MCF 10A (cell line): Measurements from ENCODE around the gene FAM219A. TPM values are rescaled to one million over a fixed set of nuclear protein-coding genes. Genes with fewer than 3 reads are reported as not detected.

Experiments used
- BruUV-seq: library from RNA; stranded (reverse); fragments of 400-500 nt; replicated peaks from 2 replicates; lab custom pipeline; 2021; lab: Mats Ljungman, UMichigan
- CTCF ChIA-PET: fragments of 300-600 bp; sonication (Branson Sonifier 250); formaldehyde crosslinking; extraction: SDS; loops from one replicate; lab custom pipeline; 2021; ENCODE audit warnings: antibody characterized with exemption, inconsistent platforms; lab: Yijun Ruan, JAX
- POLR2A ChIA-PET: fragments of 300-600, 350-650 bp; sonication (Branson Sonifier 250); formaldehyde crosslinking; extraction: SDS; loops from one replicate; lab custom pipeline; 2020; ENCODE audit warnings: antibody characterized with exemption, inconsistent platforms; lab: Yijun Ruan, JAX
- DNase-seq: peaks from one replicate; pipeline ENCODE4 v3.0.0-alpha.2; 2018; ENCODE audit not compliant: unreplicated experiment
- H3K27ac Mint-ChIP-seq: one replicate; pipeline ENCODE4 v1.8.0; 2022; ENCODE audit warnings: mild to moderate bottlenecking, low read depth, mixed read lengths; ENCODE audit not compliant: unreplicated experiment
- H3K27me3 Mint-ChIP-seq: one replicate; pipeline ENCODE4 v1.8.0; 2022; ENCODE audit warnings: mixed read lengths; ENCODE audit not compliant: insufficient read depth, unreplicated experiment
- H3K36me3 Mint-ChIP-seq: one replicate; pipeline ENCODE4 v1.8.0; 2022; ENCODE audit warnings: mild to moderate bottlenecking, moderate library complexity, mixed read lengths; ENCODE audit not compliant: insufficient read depth, unreplicated experiment
- H3K4me1 Mint-ChIP-seq: one replicate; pipeline ENCODE4 v1.8.0; 2022; ENCODE audit warnings: mixed read lengths; ENCODE audit not compliant: insufficient read depth, unreplicated experiment
- H3K4me3 Mint-ChIP-seq: one replicate; pipeline ENCODE4 v1.8.0; 2022; ENCODE audit warnings: mild to moderate bottlenecking, moderate library complexity, mixed read lengths; ENCODE audit not compliant: unreplicated experiment
- H3K9me3 Mint-ChIP-seq: one replicate; pipeline ENCODE4 v1.8.0; 2022; ENCODE audit warnings: mixed read lengths; ENCODE audit not compliant: unreplicated experiment
- CTCF ChIP-seq: fragments of 200-600 bp; IDR thresholded peaks from one replicate; pipeline ENCODE4 v1.8.0; 2022; ENCODE audit warnings: antibody characterized with exemption, mild to moderate bottlenecking; ENCODE audit not compliant: unreplicated experiment
- intact Hi-C: fragments of 100-400 bp; cut with micrococcal nuclease; formaldehyde crosslinking; loops from 2 replicates; pipeline ENCODE4 v1.14.1; 2022
- total RNA-seq: library from RNA; stranded (reverse); gene quantifications from 2 replicates; pipeline ENCODE4 v1.2.3, GENCODE V29; 2022

Gene FAM219A
- total RNA-seq, 1 experiment from 2014 or later, result 19.3 TPM

GRCh38 chr9:34400686-34401602 lies 57.4 kb downstream of the FAM219A start:
- CTCF ChIA-PET, result interaction anchor here (0.6 kb wide), 2 partner anchors 14 to 102 kb away, joined by 3 read pairs; no protein-coding TSS in a partner anchor
- Mint-ChIP-seq H3K36me3 (peaks cover 20% of the 10 kb centered on the region), H3K9me3 (no peaks in the 10 kb centered on the region), H3K4me3 (no peak overlapping the region), H3K4me1 (no peaks in the 10 kb centered on the region), H3K27ac (no peak overlapping the region), H3K27me3 (no peaks in the 10 kb centered on the region)
- POLR2A ChIA-PET, result no interaction called here
- no peak for TF ChIP-seq CTCF
- BruUV-seq, result no TSS peak
- intact Hi-C loops, result no loop called here
- DNase-seq, result no peak

GRCh38 chr9:34400275-34400674 lies 58.1 kb downstream of the FAM219A start:
- TF ChIP-seq CTCF, result no peak
- H3K27me3 Mint-ChIP-seq, result no peaks in the 10 kb centered on the region
- ChIA-PET POLR2A (no interaction called here), CTCF (interaction anchor here (0.6 to 1.6 kb wide), 3 partner anchors 14 to 103 kb away, joined by 3 to 5 read pairs (median 3); no protein-coding TSS in a partner anchor)
- peaks cover 20% of the 10 kb centered on the region for H3K36me3 Mint-ChIP-seq
- no peak overlapping the region for H3K27ac Mint-ChIP-seq
- H3K9me3 Mint-ChIP-seq, result no peaks in the 10 kb centered on the region
- BruUV-seq, result no TSS peak
- intact Hi-C loops, result no loop called here
- H3K4me3 Mint-ChIP-seq, result no peak overlapping the region
- no peak for DNase-seq
- no peaks in the 10 kb centered on the region for H3K4me1 Mint-ChIP-seq

GRCh38 chr9:34399729-34400128 lies 58.6 kb downstream of the FAM219A start:
- no TSS peak for BruUV-seq
- Mint-ChIP-seq H3K4me3 (no peak overlapping the region), H3K36me3 (peaks cover 14% of the 10 kb centered on the region), H3K27me3 (no peaks in the 10 kb centered on the region), H3K4me1 (no peaks in the 10 kb centered on the region), H3K27ac (no peak overlapping the region), H3K9me3 (no peaks in the 10 kb centered on the region)
- POLR2A ChIA-PET, result no interaction called here
- intact Hi-C loops, result no loop called here
- CTCF ChIA-PET, result interaction anchor here (0.7 to 2.0 kb wide), 3 partner anchors 22 to 1230 kb away, joined by 3 to 6 read pairs (median 5); no protein-coding TSS in a partner anchor
- no peak for DNase-seq
- TF ChIP-seq CTCF, result no peak

GRCh38 chr9:34398875-34399274 lies 59.5 kb downstream of the FAM219A start:
- H3K36me3 Mint-ChIP-seq, result peaks cover 14% of the 10 kb centered on the region
- TF ChIP-seq CTCF, result no peak
- ChIA-PET CTCF (interaction anchor here (0.5 to 2.0 kb wide), 3 partner anchors 23 to 193 kb away, joined by 3 to 6 read pairs (median 5); no protein-coding TSS in a partner anchor), POLR2A (no interaction called here)
- no peaks in the 10 kb centered on the region for H3K4me1 Mint-ChIP-seq
- no peak for DNase-seq
- H3K4me3 Mint-ChIP-seq, result no peak overlapping the region
- no peak overlapping the region for H3K27ac Mint-ChIP-seq
- no peaks in the 10 kb centered on the region for H3K27me3 Mint-ChIP-seq
- no TSS peak for BruUV-seq
- intact Hi-C loops, result no loop called here
- no peaks in the 10 kb centered on the region for H3K9me3 Mint-ChIP-seq
